HuH-7 (cell line): Measurements from ENCODE around the gene C21orf91.
"Not testable (repeated sequence)": the region's sequence is repeated elsewhere in the genome, so short reads cannot be mapped to it uniquely, and the experiment has no call there.

ENCODE experiments used
- DNase-seq: peaks from one replicate; pipeline ENCODE4 v3.0.0; 2011; ENCODE audit warnings: low spot score

Gene C21orf91

DNA sequence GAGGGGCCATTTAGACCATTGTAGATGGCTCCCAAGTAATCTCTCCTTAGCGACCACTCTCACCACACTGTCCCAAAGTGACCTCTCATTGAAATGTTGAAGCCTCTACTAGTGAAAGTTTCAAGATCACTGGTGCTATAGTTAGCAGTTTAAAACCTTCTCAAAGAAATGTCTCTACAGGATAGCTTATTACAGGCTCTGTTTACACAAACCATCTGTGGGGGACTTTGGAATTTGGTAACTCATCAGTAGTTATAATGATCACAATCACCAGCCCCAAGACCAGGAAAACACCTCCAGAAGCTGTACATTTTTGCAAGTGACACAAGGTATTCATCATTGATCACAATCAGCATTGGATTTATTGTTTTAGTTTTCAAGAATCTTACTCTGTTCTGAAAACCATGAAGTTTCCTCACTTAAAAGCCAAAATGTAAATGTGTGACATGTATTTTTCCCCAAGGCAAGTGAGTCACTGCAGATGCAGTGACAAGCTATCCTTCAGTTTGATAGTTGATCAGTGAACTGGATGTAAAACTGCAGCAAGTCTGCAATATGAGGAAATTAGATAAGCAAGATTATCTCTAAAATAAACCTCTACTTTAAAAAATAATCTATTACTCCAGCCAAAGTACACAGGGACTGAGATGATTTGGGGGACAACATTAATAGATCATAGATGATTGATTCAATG, 41.9 kb downstream of the C21orf91 start:
- no peak for DNase-seq

DNA sequence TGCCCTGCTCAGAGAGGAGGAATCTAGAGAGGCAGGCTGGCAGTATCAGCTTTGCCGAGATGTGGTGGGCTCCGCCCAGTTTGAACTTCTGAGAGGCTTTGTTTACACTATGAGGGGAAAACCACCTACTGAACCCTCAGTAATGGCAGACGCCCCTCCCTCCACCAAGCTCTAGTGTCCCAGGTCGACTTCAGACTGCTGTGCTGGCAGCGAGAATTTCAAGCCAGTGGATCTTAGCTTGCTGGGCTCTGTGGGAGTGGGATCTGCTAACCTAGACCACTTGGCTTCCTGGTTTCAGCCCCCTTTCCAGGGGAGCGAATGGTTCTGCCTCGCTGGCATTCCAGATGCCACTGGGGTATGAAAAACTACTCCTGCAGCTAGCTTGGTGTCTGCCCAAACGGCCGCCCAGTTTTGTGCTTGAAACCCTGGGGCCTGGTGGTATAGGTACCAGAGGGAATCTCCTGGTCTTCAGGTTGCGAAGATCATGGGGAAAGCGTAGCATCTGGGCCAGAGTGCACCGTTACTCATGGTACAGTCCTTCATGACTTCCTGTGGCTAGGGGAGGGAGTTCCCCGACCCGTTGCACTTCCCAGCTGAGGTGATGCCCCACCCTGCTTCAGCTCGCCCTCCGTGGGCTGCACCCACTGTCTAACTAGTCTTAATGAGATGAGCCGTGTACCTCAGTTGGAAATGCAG, 43.6 kb downstream of the C21orf91 start:
- DNase-seq: no peak

DNA sequence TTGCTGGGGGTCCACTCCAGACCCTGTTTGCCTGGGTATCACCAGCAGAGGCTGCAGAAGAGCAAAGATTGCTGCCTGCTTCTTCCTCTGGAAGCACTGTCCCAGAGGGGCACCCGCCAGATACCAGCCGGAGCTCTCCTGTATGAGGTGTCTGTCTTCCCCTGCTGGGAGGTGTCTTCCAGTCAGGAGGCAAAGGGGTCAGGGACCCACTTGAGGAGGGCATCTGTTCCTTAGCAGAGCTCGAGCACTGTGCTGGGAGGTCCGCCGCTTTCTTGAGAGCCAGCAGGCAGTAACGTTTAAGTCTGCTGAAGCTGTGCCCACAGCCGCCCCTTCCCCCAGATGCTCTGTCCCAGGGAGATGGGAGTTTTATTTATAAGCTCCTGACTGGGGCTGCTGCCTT, 44.1 kb downstream of the C21orf91 start:
- DNase-seq: not testable (repeated sequence)

DNA sequence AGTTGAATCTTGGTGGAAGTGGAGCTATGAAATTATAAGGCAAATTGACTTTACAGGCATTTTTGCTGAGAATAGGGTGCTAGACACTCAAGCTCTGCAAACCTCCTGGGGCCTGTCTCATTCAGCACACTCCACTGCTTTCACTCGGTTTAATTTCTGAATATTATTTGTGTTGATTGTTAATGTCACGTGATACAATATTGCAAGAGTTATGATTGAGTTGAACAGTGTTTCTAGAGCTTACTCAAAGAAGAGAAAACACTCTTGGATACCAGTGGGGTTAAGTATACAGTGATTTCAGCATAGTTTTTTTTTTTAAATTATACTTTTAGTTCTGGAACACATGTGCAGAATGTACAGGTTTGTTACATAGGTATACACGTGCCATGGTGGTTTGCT, 49.7 kb downstream of the C21orf91 start:
- DNase-seq: no peak

DNA sequence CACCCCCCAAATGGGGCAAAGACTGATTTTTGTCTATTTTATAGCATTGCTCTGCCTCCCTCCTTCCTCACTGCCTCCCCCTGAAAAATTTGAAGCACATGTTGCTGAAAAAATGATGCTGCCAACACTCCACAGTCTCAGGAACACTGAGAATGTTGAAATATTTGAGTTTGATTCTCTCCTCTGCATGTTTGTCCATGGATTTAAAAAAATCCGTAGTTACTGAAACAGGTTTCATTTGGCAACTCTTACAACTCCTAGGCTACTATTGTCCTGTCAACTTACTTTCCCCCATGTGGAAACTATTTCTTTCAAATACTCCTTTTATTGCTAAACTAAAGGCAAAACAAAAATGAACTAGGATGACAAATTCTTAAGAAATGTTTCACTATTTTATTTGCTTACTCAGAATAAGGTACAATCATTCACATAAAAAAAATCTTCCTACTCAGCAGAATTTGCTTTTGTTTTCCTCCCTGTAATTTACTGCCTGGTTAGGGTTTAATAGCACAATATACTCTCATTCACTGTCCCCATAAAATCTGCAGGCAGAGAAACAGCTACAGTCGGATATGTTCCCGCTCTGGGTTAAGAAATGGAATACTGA, 50.2 kb downstream of the C21orf91 start:
- DNase-seq: no peak

DNA sequence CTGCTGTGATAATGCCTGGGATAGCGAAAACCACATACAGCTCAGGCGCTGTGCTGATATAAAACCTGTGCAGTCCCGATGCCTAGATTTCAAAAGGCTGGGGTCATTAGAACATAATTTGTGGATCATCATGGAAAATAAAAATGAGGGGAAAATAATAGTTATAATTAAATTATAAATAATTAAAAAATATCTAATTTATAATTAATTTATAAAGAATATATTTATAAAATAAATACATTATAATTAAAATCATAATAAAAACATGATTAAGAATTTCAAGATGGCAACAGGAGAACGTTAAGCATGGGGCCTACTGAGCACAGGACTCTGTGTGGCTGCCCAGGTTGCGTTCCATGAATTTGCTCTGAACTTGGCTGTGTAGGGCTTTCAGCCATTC, 53.9 kb downstream of the C21orf91 start:
- no peak for DNase-seq

DNA sequence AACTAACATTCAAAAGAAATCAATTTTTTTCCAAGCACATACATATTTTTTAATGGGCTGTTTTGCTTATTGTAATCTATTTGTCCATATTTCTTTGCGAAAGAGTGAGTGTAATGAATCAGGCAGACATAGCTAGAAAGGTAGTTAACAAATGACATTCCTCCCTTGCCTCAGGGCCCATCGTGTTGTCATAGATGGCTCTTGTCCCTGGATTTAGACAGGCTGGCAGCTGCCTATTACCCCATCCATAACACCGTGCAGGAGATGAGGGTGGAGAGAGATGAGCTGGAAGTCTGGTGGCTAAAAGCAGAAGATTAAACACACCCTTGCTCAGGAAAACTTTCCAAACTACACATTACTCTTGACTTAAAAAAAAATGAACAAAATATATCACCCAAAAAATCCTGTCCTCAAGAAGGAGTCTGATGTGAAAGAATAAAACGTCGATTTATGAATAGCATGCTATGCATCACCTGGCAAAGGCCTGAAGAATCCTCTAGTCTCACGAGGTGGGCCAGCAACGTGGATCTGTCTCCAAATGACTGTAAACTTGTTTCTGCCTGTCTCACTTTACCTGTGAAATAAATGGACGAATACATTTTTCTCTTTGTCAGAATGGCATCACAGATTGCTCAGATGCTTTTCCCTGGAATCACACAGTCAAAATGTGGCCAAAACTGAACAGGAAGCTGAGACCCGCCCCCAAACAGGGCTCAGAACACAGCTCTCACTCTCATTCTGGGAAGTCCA, 55.7 kb downstream of the C21orf91 start:
- DNase-seq: no peak

DNA sequence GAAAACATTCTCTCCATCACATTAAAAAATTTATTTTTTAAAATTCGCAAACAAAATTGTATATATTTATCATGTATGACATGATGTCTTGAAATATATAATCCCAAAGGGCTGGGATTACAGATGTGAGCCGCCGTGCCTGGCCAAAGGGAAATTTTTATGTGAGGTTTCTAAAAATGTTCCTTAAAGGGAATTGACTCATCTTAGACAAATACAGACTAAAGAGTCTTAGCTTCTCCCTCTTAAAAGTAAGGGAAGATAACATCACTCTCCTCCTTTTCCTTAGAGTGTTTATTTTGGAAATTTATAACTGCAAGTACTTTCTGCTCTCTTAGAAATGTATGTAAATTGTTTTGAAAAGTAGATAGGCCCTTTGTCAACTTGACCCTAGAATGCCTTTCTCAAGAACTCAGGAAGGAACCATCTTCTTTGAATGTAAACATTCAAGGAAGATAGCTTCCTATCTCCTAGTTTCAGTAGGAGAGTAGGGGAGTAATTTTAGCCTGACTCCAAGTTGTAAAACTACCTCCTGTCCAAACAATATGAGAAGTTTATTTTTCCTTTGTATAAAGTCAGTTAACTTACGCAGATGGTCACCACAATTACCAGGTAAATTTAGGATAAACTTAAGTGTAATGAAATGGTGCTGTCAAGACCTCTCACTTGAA, 59.5 kb downstream of the C21orf91 start:
- no peak for DNase-seq

DNA sequence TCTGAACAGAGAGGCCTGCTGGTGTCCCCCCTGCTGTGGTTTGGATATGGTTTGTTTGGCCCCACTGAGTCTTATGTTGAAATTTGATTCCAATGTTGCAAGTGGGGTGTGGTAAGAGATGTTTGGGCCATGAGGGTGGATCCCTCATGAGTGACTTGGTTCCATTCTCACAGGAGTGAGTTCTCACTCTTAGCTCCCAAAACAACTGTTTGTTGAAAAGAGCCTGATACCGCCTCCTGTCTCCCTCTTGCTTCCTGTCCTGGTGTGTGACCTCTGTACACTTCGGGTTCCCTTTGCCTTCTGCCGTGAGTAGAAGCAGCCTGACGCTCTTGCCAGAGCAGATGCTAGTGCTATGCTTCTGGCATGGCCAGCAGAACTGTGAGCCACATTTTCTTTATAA, 60.5 kb downstream of the C21orf91 start:
- DNase-seq: no peak

DNA sequence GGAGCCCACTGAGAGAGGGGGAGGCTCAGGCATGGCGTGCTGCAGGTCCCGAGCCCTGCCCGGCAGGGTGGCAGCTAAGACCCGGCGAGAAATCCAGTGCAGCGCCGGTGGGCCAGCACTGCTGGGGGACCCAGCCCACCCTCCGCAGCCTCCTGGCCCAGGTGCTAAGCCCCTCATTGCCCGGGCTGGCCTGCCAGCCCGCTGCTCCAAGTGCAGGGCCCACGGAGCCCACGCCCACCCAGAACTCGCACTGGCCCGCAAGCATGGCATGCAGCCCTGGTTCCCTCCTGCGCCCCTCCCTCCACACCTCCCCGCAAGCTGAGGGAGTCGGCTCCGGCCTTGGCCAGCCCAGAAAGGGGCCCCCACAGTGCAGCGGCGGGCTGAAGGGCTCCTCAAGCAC, 61.5 kb downstream of the C21orf91 start:
- no peak for DNase-seq

DNA sequence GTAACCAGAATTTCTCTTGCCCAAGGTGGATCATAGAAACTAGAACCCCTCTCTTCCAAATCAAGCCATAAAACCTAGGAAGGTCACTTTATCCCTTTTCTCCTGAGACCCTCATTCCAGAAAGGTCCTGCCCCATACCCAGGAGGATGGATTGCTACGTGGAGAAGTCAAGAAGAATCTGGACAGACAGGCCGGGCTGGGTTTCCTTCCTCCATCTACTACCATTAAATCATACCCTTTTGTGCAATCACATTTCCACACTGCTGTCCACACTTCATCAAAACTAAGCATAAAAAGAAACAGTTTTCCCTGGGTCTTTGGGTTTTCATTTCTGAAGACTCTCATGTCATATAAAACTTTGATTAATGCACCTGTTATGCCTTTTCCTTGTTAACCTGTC, 65.4 kb downstream of the C21orf91 start:
- DNase-seq: no peak

DNA sequence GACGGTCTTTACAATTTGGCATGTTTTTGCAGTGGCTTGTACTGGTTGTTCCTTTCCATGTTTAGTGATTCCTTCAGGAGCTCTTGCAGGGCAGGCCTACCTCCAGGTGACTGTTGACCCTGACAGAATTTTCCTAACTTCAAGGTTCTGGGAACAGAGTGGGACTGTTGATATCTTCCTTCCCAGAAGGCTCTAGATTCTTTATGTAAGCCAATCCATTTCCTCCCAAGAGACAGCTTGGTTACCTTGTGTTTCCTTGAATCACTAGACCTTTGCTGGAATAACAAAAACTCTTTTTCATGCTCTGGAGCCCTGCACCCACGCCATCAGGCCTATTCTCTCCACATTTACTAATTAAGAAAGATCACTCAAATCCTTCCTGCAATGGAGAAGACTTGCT, 67.0 kb downstream of the C21orf91 start:
- DNase-seq: no peak

DNA sequence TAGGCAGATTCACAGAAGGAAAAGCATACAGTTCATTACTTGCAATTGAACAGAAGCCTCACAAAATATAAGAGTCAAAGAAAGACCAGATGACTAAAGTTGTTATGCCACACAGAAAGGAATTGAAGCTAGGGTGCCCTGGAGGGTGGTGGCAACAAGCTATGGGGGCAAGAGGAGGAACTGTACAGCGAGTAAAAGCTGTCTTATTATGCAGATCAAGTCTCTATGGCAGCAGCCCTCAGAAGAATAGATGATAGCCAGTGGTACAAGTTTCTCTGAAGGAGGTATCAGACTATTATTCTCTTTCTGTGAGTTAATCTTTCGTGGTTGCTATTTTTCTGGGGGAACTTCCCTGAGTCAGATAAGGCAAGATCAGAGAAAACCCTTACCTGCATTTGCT, 72.2 kb downstream of the C21orf91 start:
- no peak for DNase-seq

DNA sequence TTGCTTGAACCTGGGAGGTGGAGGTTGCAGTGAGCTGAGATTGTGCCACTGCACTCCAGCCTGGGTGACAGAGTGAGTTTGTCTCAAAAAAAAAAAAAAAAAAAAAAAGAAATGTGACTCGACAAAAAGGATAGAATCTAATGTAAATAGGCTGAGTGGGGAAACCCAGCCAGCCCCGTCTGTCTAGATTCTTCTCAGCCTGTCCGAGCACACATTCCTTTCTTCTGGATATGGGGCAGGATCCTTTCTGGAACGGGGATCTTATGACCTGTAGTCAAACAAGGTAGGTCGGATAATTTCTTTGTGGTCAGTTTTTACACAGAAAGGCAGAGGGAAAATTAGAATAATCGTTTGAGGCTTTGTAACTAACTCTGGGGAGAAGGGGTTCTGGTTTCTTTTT, 74.1 kb downstream of the C21orf91 start:
- no peak for DNase-seq

DNA sequence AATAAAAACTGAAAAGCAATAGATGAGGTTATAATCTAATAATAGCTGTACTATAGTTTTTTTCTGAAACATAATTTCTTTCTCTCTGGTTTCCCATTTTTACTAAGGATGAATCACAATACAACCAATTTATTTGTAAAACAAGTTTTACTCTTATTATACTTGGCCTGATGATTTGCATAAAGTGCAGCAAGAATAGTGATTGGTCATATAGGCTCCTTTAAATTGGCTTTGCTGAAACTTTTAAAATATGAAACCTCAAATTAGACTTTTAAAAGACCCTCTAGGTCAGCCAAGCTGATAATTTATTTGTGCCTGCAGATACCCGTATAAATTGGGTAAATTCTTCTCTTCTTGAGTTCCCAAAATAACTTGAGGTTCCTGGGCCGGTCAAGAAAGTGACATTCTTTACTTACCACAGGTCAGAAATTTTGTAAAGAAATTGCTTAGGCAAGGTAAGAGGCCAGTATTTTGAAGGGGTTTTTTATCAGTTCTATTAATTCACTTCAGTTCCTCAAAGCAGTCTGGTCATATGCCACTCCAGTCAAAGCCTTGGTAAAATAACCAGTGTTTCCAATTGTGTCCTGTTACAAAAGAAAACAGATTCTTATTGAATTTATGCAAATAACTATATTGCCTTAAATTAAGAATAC, 76.1 kb downstream of the C21orf91 start:
- no peak for DNase-seq

DNA sequence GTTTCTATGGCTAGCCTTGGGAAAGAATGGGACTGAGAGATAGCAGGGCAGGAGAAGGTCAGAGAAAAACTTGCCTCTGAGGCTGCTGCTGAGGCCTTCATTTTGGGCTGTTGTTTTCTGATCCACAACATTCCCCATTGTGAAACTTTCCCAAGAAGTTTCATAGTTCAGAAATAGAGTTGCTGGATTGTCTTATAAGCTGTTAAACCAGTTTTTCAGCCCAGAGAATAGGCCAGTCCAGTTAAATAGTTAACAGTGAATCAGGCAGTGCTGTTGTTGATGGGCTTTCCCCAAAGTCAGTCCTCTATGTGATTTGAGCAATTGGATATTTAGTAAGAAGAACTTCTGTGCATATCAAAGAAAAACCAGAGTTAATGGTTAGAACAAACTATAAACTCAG, 77.0 kb downstream of the C21orf91 start:
- no peak for DNase-seq
